ENCODE data around the gene LBR. TPM values are rescaled to one million over a fixed set of nuclear protein-coding genes. Genes with fewer than 3 reads are reported as not detected.

LBR gene
- total RNA-seq, 1 donor from 2014 or later, result 73.4 TPM

DNA sequence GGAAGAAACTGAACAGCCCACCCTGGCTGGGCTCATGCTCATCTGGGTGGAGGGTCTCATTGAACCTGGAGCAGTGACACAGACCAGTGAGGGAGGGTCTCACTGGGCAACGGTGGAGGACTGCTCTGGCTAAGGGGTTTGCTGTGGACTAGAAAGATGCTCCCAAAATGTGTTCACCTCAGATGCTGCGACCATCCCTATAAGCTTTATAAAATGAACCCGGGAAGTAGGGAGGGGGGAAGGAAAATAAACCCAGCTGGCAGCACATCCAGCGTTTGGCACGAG lies 34.5 kb upstream of the LBR start:
- peaks cover 30% of the 10 kb centered on the region for H3K4me1 Mint-ChIP-seq

DNA sequence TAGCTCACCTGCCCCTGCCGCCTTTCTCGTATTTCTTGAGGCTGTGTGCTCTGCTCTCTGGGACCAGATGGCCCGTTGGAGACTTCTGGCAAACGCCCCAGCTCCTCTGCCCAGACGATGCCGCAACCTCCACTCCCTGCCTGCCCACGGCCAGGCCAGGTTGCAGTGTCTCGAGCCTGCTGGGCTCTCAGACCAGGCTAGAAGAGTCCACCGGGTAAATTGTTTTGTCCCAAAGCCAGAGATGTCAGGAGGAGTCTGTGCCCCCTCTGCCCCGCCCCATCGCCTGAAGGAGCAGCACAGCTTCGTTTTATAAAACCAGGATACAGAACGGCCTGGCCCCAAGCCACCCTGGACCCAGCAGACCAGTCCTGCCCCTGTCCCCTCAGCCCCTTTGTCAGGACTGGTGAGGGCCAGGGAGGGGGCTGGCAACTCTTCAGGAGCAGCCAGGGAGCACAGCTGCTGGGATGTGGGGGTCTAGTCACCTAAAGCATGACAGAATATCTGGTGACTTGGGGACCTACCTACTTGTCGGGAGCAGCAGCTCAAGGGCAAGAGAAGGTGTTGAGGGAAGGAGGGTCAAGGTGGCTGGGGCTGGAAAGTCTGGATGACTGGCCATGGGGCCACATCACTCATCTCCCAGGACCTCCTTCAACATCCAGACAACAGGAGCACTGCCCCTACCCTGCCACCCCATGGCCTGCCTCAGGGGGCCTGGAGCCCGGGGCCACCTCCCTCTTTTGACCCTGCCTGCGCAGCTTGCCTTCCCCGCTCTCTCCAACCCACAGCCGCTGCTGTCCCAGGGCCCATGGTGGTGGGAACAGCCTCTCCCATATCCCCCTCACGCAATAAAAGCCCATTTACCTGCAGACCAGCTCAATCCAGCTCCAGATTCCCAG lies 33.9 kb upstream of the LBR start:
- H3K4me1 Mint-ChIP-seq, result peaks cover 30% of the 10 kb centered on the region
- no peak overlapping the region for H3K27ac Mint-ChIP-seq
- TF ChIP-seq, protein P1, sequence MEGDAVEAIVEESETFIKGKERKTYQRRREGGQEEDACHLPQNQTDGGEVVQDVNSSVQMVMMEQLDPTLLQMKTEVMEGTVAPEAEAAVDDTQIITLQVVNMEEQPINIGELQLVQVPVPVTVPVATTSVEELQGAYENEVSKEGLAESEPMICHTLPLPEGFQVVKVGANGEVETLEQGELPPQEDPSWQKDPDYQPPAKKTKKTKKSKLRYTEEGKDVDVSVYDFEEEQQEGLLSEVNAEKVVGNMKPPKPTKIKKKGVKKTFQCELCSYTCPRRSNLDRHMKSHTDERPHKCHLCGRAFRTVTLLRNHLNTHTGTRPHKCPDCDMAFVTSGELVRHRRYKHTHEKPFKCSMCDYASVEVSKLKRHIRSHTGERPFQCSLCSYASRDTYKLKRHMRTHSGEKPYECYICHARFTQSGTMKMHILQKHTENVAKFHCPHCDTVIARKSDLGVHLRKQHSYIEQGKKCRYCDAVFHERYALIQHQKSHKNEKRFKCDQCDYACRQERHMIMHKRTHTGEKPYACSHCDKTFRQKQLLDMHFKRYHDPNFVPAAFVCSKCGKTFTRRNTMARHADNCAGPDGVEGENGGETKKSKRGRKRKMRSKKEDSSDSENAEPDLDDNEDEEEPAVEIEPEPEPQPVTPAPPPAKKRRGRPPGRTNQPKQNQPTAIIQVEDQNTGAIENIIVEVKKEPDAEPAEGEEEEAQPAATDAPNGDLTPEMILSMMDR (IDR thresholded peaks at IDR 0.05; ENCODE audit: unreplicated experiment), result no peak

More for the DNA sequence above, 34.5 kb upstream of the LBR start:
- Mint-ChIP-seq H3K9me3 (no peaks in the 10 kb centered on the region), H3K27me3 (ENCODE audit: low read depth) (no peaks in the 10 kb centered on the region), H3K36me3 (no peaks in the 10 kb centered on the region), H3K4me3 (no peak overlapping the region), H3K27ac (no peak overlapping the region)
- TF ChIP-seq, protein P1 (IDR thresholded peaks at IDR 0.05; ENCODE audit: unreplicated experiment), result no peak
- no peak for DNase-seq (ENCODE audit: low spot score in 2 of 2, unreplicated experiment in 2 of 2)

DNA sequence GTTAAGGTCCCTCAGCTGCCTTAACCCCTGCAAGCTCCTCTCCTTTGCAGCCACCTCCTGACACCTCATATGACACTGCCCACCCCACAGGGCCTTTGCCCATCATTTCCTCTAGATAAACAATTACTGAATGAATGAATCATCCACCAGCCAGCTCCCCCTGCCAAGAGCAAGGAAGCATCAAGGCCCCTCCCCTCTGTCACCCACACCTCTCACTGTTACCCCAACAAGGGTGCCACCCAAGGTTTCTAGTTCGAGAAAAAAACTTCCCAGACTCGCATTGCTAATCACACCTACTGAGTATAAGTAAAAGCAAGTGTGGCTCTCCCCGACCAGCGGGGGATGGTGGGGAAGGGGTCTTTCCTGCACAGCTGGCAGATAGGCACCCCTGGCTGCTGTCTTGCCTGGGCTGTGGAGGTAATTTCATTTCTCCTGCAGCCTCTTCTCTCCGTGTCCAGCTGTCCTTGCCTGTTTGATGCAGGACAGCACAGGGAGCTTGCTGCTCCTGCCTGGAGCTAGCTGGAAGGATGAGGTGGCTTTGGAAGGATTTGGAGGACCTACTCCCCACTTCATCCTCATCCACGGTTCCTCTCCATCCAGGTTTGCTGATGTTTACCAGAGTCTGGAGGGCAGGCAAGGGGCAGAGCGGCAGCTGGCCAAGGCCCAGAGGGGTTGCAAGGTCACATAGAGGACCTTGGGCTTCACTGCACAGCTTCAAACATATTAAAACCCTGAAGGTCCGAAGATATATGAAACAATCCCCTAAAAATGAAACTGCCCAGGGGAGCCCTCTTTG lies 33.1 kb upstream of the LBR start:
- no peak for DNase-seq (ENCODE audit: low spot score in 2 of 2, unreplicated experiment in 2 of 2)
- peaks cover 3% of the 10 kb centered on the region for H3K9me3 Mint-ChIP-seq
- no peaks in the 10 kb centered on the region for H3K27me3 Mint-ChIP-seq (ENCODE audit: low read depth)
- no peak overlapping the region for H3K27ac Mint-ChIP-seq
- no peaks in the 10 kb centered on the region for H3K36me3 Mint-ChIP-seq
- TF ChIP-seq, protein P1 (IDR thresholded peaks at IDR 0.05; ENCODE audit: unreplicated experiment), result no peak
- H3K4me3 Mint-ChIP-seq, result no peak overlapping the region
- H3K4me1 Mint-ChIP-seq, result peaks cover 30% of the 10 kb centered on the region

More for the DNA sequence above, 33.9 kb upstream of the LBR start:
- no peak overlapping the region for H3K4me3 Mint-ChIP-seq
- no peak for DNase-seq (ENCODE audit: low spot score in 2 of 2, unreplicated experiment in 2 of 2)
- no peaks in the 10 kb centered on the region for H3K36me3 Mint-ChIP-seq
- H3K27me3 Mint-ChIP-seq (ENCODE audit: low read depth), result no peaks in the 10 kb centered on the region
- peaks cover 3% of the 10 kb centered on the region for H3K9me3 Mint-ChIP-seq

GRCh38 chr1:225460021-225460736 lies 32.3 kb upstream of the LBR start:
- Mint-ChIP-seq H3K27me3 (ENCODE audit: low read depth) (no peaks in the 10 kb centered on the region), H3K4me3 (no peak overlapping the region), H3K36me3 (no peaks in the 10 kb centered on the region), H3K27ac (no peak overlapping the region), H3K4me1 (peaks cover 27% of the 10 kb centered on the region), H3K9me3 (peaks cover 3% of the 10 kb centered on the region)
- TF ChIP-seq, protein P1 (IDR thresholded peaks at IDR 0.05; ENCODE audit: unreplicated experiment), result no peak
- no peak for DNase-seq (ENCODE audit: low spot score in 2 of 2, unreplicated experiment in 2 of 2)

DNA sequence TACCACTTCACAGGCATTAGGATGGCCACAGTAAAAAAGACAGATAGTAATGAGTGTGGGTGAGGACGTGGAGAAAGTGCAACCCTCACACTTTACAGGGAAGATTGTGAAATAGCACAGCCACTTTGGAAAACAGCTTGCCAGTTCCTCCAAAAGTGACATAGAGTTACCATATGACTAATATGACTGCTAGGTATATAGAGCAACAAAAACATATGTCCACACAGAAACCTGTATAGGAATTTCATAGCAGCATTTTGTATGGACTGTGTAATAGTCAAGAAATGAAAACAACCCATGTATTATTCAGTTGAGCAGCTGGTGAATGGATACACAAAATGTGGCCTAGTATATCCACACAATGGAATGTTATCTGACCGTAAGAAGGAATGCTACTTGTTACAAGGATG lies 30.4 kb upstream of the LBR start:
- peaks cover 3% of the 10 kb centered on the region for H3K9me3 Mint-ChIP-seq
- H3K4me3 Mint-ChIP-seq, result no peak overlapping the region
- TF ChIP-seq, protein P1 (IDR thresholded peaks at IDR 0.05; ENCODE audit: unreplicated experiment), result no peak
- H3K36me3 Mint-ChIP-seq, result no peaks in the 10 kb centered on the region
- DNase-seq (ENCODE audit: low spot score in 2 of 2, unreplicated experiment in 2 of 2), result no peak
- H3K27me3 Mint-ChIP-seq (ENCODE audit: low read depth), result no peaks in the 10 kb centered on the region
- H3K4me1 Mint-ChIP-seq, result peaks cover 15% of the 10 kb centered on the region
- no peak overlapping the region for H3K27ac Mint-ChIP-seq

Measured in mesothelial cell of epicardium (in vitro differentiated cells).